ENCODE data around the gene RBM4B. TPM values are rescaled to one million over a fixed set of nuclear protein-coding genes. Genes with fewer than 3 reads are reported as not detected.
A peak's percentile ranks its signal among the peaks of the same experiment; 100 is the strongest.

RBM4B gene
- total and polyA plus RNA-seq, 2 of the 13 experiments (the other 11 are each of a cell fraction or from before 2014, with no cell fraction given), result 25.8 to 32.4 TPM

GRCh38 chr11:66677599-66678375 is at the start of gene RBM4B (continued):
- TF ChIP-seq ZNF609 (CRISPR knock-in tag; IDR thresholded peaks at IDR 0.05; ENCODE audit: borderline replicate concordance) (peak; percentile 21; the same call in 1 of the 2 replicates), MXD4 (CRISPR knock-in tag; IDR thresholded peaks at IDR 0.05) (0 out of 2 replicates have a peak, but pooled peaks have one; percentile 49), ZNF333 (CRISPR knock-in tag; IDR thresholded peaks at IDR 0.05; ENCODE audit: borderline replicate concordance) (no peak), ZBTB7B (CRISPR knock-in tag; IDR thresholded peaks at IDR 0.05) (no peak; the same call in 1 of the 2 replicates), SP4 (CRISPR knock-in tag; IDR thresholded peaks at IDR 0.05) (peak; percentile 73; the same call in 1 of the 2 replicates), ATF7-NPFF (CRISPR knock-in tag; IDR thresholded peaks at IDR 0.05; ENCODE audit: low read depth) (peak; percentile 84), ARID2 (CRISPR knock-in tag; IDR thresholded peaks at IDR 0.05; ENCODE audit: borderline replicate concordance) (0 out of 2 replicates have a peak, but pooled peaks have one; percentile 74), MAFG (CRISPR knock-in tag; IDR thresholded peaks at IDR 0.05) (no peak), MZF1 (CRISPR knock-in tag; IDR thresholded peaks at IDR 0.05; ENCODE audit: borderline replicate concordance) (no peak), MBNL3 (CRISPR knock-in tag; conservative IDR thresholded peaks at IDR 0.05) (no peak), SIN3B (IDR thresholded peaks at IDR 0.05; ENCODE audit: low read length) (no peak), NFRKB (IDR thresholded peaks at IDR 0.05) (peak; percentile 70), NFE2 (CRISPR knock-in tag; IDR thresholded peaks at IDR 0.05) (no peak), ZNF879 (CRISPR knock-in tag; IDR thresholded peaks at IDR 0.05) (no peak), ZNF281 (CRISPR knock-in tag; IDR thresholded peaks at IDR 0.05; ENCODE audit: borderline replicate concordance) (peak; percentile 37; the same call in 1 of the 2 replicates), TAF15 (IDR thresholded peaks at IDR 0.05; ENCODE audit: low read depth, low read length, poor library complexity, severe bottlenecking) (peak; percentile 80), HMGXB4 (CRISPR knock-in tag; IDR thresholded peaks at IDR 0.05; ENCODE audit: borderline replicate concordance in 1 of 2, low read depth in 1 of 2) (peak; percentile 36 to 73; a peak in 2 of 4 replicates), ZNF484 (CRISPR knock-in tag; IDR thresholded peaks at IDR 0.05; ENCODE audit: borderline replicate concordance, low read depth) (no peak)

Measured in HepG2 (cell line).